Measurements from ENCODE around the gene XNDC1N. TPM values are rescaled to one million over a fixed set of nuclear protein-coding genes. Genes with fewer than 3 reads are reported as not detected.
"Not testable (repeated sequence)": the region's sequence is repeated elsewhere in the genome, so short reads cannot be mapped to it uniquely, and the experiment has no call there.

XNDC1N gene
- total and polyA plus RNA-seq, 2 of the 13 experiments (the other 11 are each of a cell fraction or from before 2014, with no cell fraction given): 3.4 to 7.5 TPM

GRCh38 chr11:71888335-71889010, 39.9 kb downstream of the XNDC1N start (continued):
- TF ChIP-seq SNAI1 (CRISPR knock-in tag; IDR thresholded peaks at IDR 0.05; ENCODE audit: borderline replicate concordance) (0 out of 2 replicates have a peak, but pooled peaks have one; percentile 25), MEIS2 (CRISPR knock-in tag; IDR thresholded peaks at IDR 0.05) (peak; percentile 28; the same call in 1 of the 2 replicates), ZNF292 (CRISPR knock-in tag; IDR thresholded peaks at IDR 0.05; ENCODE audit: borderline replicate concordance, low read depth) (peak; percentile 35; the same call in 1 of the 2 replicates), SOX6 (CRISPR knock-in tag; IDR thresholded peaks at IDR 0.05) (peak; percentile 94), ZBTB33 (CRISPR knock-in tag; IDR thresholded peaks at IDR 0.05) (peak; percentile 16; the same call in 1 of the 2 replicates), NR0B2 (CRISPR knock-in tag; IDR thresholded peaks at IDR 0.05) (peak; percentile 51; the same call in 1 of the 2 replicates), SAP130 (CRISPR knock-in tag; IDR thresholded peaks at IDR 0.05; ENCODE audit: low read depth) (0 out of 2 replicates have a peak, but pooled peaks have one; percentile 26), HOMEZ (CRISPR knock-in tag; IDR thresholded peaks at IDR 0.05; ENCODE audit: low read depth) (0 out of 2 replicates have a peak, but pooled peaks have one; percentile 49), ZFX (CRISPR knock-in tag; IDR thresholded peaks at IDR 0.05; ENCODE audit: low read depth) (peak; percentile 63), ZMYM3 (CRISPR knock-in tag; IDR thresholded peaks at IDR 0.05) (peak; percentile 30; the same call in 1 of the 2 replicates), ARID5B (CRISPR knock-in tag; IDR thresholded peaks at IDR 0.05) (peak; percentile 66; the same call in 1 of the 2 replicates), ZBTB10 (CRISPR knock-in tag; IDR thresholded peaks at IDR 0.05; ENCODE audit: borderline replicate concordance) (peak; percentile 65; the same call in 1 of the 2 replicates), NCOR1 (IDR thresholded peaks at IDR 0.05; ENCODE audit: borderline replicate concordance, low read length) (peak; percentile 74; the same call in 1 of the 2 replicates), JUN (CRISPR knock-in tag; IDR thresholded peaks at IDR 0.05) (0 out of 2 replicates have a peak, but pooled peaks have one; percentile 37), SP5 (CRISPR knock-in tag; IDR thresholded peaks at IDR 0.05; ENCODE audit: borderline replicate concordance, low read depth) (peak; percentile 83; the same call in 1 of the 2 replicates)
- not testable (repeated sequence) for TF ChIP-seq SOX6 (IDR thresholded peaks at IDR 0.05)
